Measurements from ENCODE around the gene WDR64. TPM values are rescaled to one million over a fixed set of nuclear protein-coding genes. Genes with fewer than 3 reads are reported as not detected.

Gene WDR64
- total RNA-seq, 3 donors from 2014 or later (not counting 1 experiment from before 2014, with no cell fraction given): not detected

- no peaks in the 10 kb centered on the region for H3K9me3 ChIP-seq (ENCODE audit: control insufficient read depth, insufficient read depth, low read length)
- Mint-ChIP-seq H3K27ac (no peak overlapping the region), H3K9me3 (no peaks in the 10 kb centered on the region), H3K4me1 (peaks cover 4% of the 10 kb centered on the region in 2 donors), H3K4me3 (no peak overlapping the region), H3K36me3 (no peaks in the 10 kb centered on the region), H3K27me3 (ENCODE audit: low read depth in 2 of 2) (peaks cover 13 to 45% of the 10 kb centered on the region in 2 donors)
- H3K27me3 ChIP-seq (ENCODE audit: control insufficient read depth, insufficient read depth, low read length): peaks cover 2% of the 10 kb centered on the region
- DNase-seq: no peak
- intact Hi-C loops (cut with micrococcal nuclease): no loop called here
- ATAC-seq: no peak
- H3K36me3 ChIP-seq (ENCODE audit: control insufficient read depth, insufficient read depth, low read length): no peaks in the 10 kb centered on the region
- no peaks in the 10 kb centered on the region for H3K4me1 ChIP-seq (ENCODE audit: control insufficient read depth, insufficient read depth, low read length)
- no peak overlapping the region for H3K4me3 ChIP-seq (ENCODE audit: low read length)
- H3K27ac ChIP-seq (ENCODE audit: low read length): no peak overlapping the region
- no peak for TF ChIP-seq CTCF (IDR thresholded peaks at IDR 0.05)
- WGBS (ENCODE audit: insufficient coverage): no CpG with 5 or more reads among the region's 2 CpGs
These were observed 190.5 kb downstream of the WDR64 start for GRCh38 chr1:241842565-241842964.

GRCh38 chr1:241844593-241844992 lies 192.5 kb downstream of the WDR64 start:
- TF ChIP-seq CTCF (IDR thresholded peaks at IDR 0.05): no peak
- Histone ChIP-seq H3K9me3 (ENCODE audit: control insufficient read depth, insufficient read depth, low read length) (no peaks in the 10 kb centered on the region), H3K4me1 (ENCODE audit: control insufficient read depth, insufficient read depth, low read length) (peaks cover 7% of the 10 kb centered on the region), H3K27me3 (ENCODE audit: control insufficient read depth, insufficient read depth, low read length) (peaks cover 2% of the 10 kb centered on the region), H3K27ac (ENCODE audit: low read length) (no peak overlapping the region), H3K36me3 (ENCODE audit: control insufficient read depth, insufficient read depth, low read length) (no peaks in the 10 kb centered on the region), H3K4me3 (ENCODE audit: low read length) (no peak overlapping the region)
- H3K27me3 Mint-ChIP-seq (ENCODE audit: low read depth in 2 of 2): peaks cover 13 to 30% of the 10 kb centered on the region in 2 donors
- peaks cover 16% of the 10 kb centered on the region in 2 donors for H3K4me1 Mint-ChIP-seq
- intact Hi-C loops (cut with micrococcal nuclease): no loop called here
- H3K9me3 Mint-ChIP-seq: no peaks in the 10 kb centered on the region
- DNase-seq: no peak
- no peaks in the 10 kb centered on the region for H3K36me3 Mint-ChIP-seq
- WGBS (ENCODE audit: insufficient coverage): 97% methylated on average over 3 of the region's 6 CpGs
- no peak overlapping the region for H3K4me3 Mint-ChIP-seq
- H3K27ac Mint-ChIP-seq: no peak overlapping the region
- no peak for ATAC-seq

GRCh38 chr1:241846375-241846774 lies 194.3 kb downstream of the WDR64 start:
- peaks cover 7% of the 10 kb centered on the region for H3K4me1 ChIP-seq (ENCODE audit: control insufficient read depth, insufficient read depth, low read length)
- no peak for TF ChIP-seq CTCF (IDR thresholded peaks at IDR 0.05)
- peak overlapping the region in 1 of 2 donors; percentile 99 for H3K27ac Mint-ChIP-seq
- no peak overlapping the region for H3K4me3 ChIP-seq (ENCODE audit: low read length)
- DNase-seq: no peak
- H3K36me3 ChIP-seq (ENCODE audit: control insufficient read depth, insufficient read depth, low read length): no peaks in the 10 kb centered on the region
- intact Hi-C loops (cut with micrococcal nuclease): loop anchor here (5.0 kb wide), 3 partner anchors 314 to 1411 kb away; partner anchors contain the start of genes CEP170, FH, KMO and SDCCAG8
- H3K4me1 Mint-ChIP-seq: peaks cover 16% of the 10 kb centered on the region in 2 donors
- H3K36me3 Mint-ChIP-seq: no peaks in the 10 kb centered on the region
- H3K27ac ChIP-seq (ENCODE audit: low read length): no peak overlapping the region
- peaks cover under 1% of the 10 kb centered on the region for H3K27me3 ChIP-seq (ENCODE audit: control insufficient read depth, insufficient read depth, low read length)
- no peak for ATAC-seq
- no peaks in the 10 kb centered on the region for H3K9me3 ChIP-seq (ENCODE audit: control insufficient read depth, insufficient read depth, low read length)
- no peaks in the 10 kb centered on the region for H3K9me3 Mint-ChIP-seq
- peak overlapping the region; percentile 25 for H3K4me3 Mint-ChIP-seq
- peaks cover 10 to 14% of the 10 kb centered on the region in 2 donors for H3K27me3 Mint-ChIP-seq (ENCODE audit: low read depth in 2 of 2)

Measured in natural killer cell (primary cell).